ENCODE measurements around the gene RPL13. TPM values are rescaled to one million over a fixed set of nuclear protein-coding genes. Genes with fewer than 3 reads are reported as not detected.

The RPL13 gene
- polyA plus RNA-seq, 1 donor from 2014 or later: 2,685 TPM

GRCh38 chr16:89598199-89598598 is 37.7 kb downstream of the RPL13 start:
- no peaks in the 10 kb centered on the region for H3K9me2 ChIP-seq (ENCODE audit: insufficient read depth, low read length)
- peak overlapping the region; percentile 48 for H3K9ac ChIP-seq (ENCODE audit: low read length)
- H3K4me3 ChIP-seq (ENCODE audit: low read length): no peak overlapping the region
- no peaks in the 10 kb centered on the region for H3K36me3 ChIP-seq (ENCODE audit: insufficient read depth, low read length)
- no peaks in the 10 kb centered on the region for H3K79me2 ChIP-seq (replicated peaks; ENCODE audit: insufficient read depth, low read length)
- H3K27ac ChIP-seq (ENCODE audit: low read length): peak overlapping the region; percentile 51
- H3K9me3 ChIP-seq (ENCODE audit: low read length): no peaks in the 10 kb centered on the region
- H3K27me3 ChIP-seq (ENCODE audit: insufficient read depth, low read depth, low read length): no peaks in the 10 kb centered on the region
- no peak overlapping the region for H3K4me2 ChIP-seq (ENCODE audit: low read length)
- H2AFZ ChIP-seq (ENCODE audit: low read depth, low read length): no peak overlapping the region
- H4K20me1 ChIP-seq (ENCODE audit: insufficient read depth): no peaks in the 10 kb centered on the region
- TF ChIP-seq POLR2AphosphoS5 (IDR thresholded peaks at IDR 0.05) (no peak), EZH2 (IDR thresholded peaks at IDR 0.05; ENCODE audit: borderline replicate concordance, insufficient read depth, low read length, poor library complexity, severe bottlenecking) (no peak), MXI1 (conservative IDR thresholded peaks at IDR 0.05; ENCODE audit: poor library complexity, severe bottlenecking) (no peak), REST (IDR thresholded peaks at IDR 0.05; ENCODE audit: borderline replicate concordance) (no peak), SMC3 (conservative IDR thresholded peaks at IDR 0.05; ENCODE audit: poor library complexity) (no peak), EP300 (conservative IDR thresholded peaks at IDR 0.05; ENCODE audit: poor library complexity, severe bottlenecking) (no peak), TAF1 (IDR thresholded peaks at IDR 0.05; ENCODE audit: low read depth) (no peak), RAD21 (conservative IDR thresholded peaks at IDR 0.05) (no peak), CTCF (IDR thresholded peaks at IDR 0.05; ENCODE audit: poor library complexity, severe bottlenecking) (no peak)
- H3F3A ChIP-seq (ENCODE audit: insufficient read depth, low read length, poor library complexity, severe bottlenecking): no peaks in the 10 kb centered on the region

GRCh38 chr16:89599451-89599858 is 39.0 kb downstream of the RPL13 start:
- no peak overlapping the region for H3K9ac ChIP-seq (ENCODE audit: low read length)
- H3F3A ChIP-seq (ENCODE audit: insufficient read depth, low read length, poor library complexity, severe bottlenecking): no peaks in the 10 kb centered on the region
- TF ChIP-seq MXI1 (conservative IDR thresholded peaks at IDR 0.05; ENCODE audit: poor library complexity, severe bottlenecking) (no peak), TAF1 (IDR thresholded peaks at IDR 0.05; ENCODE audit: low read depth) (no peak), CTCF (IDR thresholded peaks at IDR 0.05; ENCODE audit: poor library complexity, severe bottlenecking) (peak; percentile 19), SMC3 (conservative IDR thresholded peaks at IDR 0.05; ENCODE audit: poor library complexity) (no peak)
- no peaks in the 10 kb centered on the region for H3K36me3 ChIP-seq (ENCODE audit: insufficient read depth, low read length)
- H3K4me3 ChIP-seq (ENCODE audit: low read length): no peak overlapping the region
- H3K79me2 ChIP-seq (replicated peaks; ENCODE audit: insufficient read depth, low read length): no peaks in the 10 kb centered on the region
- no peaks in the 10 kb centered on the region for H3K9me3 ChIP-seq (ENCODE audit: low read length)
- H3K4me2 ChIP-seq (ENCODE audit: low read length): no peak overlapping the region
- H3K27me3 ChIP-seq (ENCODE audit: insufficient read depth, low read depth, low read length): no peaks in the 10 kb centered on the region
- H4K20me1 ChIP-seq (ENCODE audit: insufficient read depth): no peaks in the 10 kb centered on the region
- H3K27ac ChIP-seq (ENCODE audit: low read length): no peak overlapping the region
- H2AFZ ChIP-seq (ENCODE audit: low read depth, low read length): no peak overlapping the region
- no peaks in the 10 kb centered on the region for H3K9me2 ChIP-seq (ENCODE audit: insufficient read depth, low read length)

Data from neural cell (in vitro differentiated cells).